Heart right ventricle (tissue), 16 donors: ENCODE results near the gene HEPACAM2. TPM values are rescaled to one million over a fixed set of nuclear protein-coding genes. Genes with fewer than 3 reads are reported as not detected.
A peak's percentile ranks its signal among the peaks of the same experiment; 100 is the strongest.

Experiments
- ATAC-seq, 8 donors: fragments of 200-7000 bp; cut with Tn5 transposase; one replicate each; pipeline ENCODE4 v1.9.1; 2020; ENCODE audit warnings: mild to moderate bottlenecking in 8 of 8, moderate library complexity in 8 of 8, moderate number of reproducible peaks in 1 of 8
- DNase-seq, 2 donors: peaks; one replicate each; pipeline ENCODE4 v3.0.0-alpha.2; 2020
- H3K27ac ChIP-seq, 10 donors: fragments of 200-600 bp; sonication (generic) in 2 of 10; one replicate each; pipeline versions ENCODE4 v1.5.0 to v1.8.0; 2020 to 2022; ENCODE audit warnings: mild to moderate bottlenecking in 3 of 10
- H3K27me3 ChIP-seq, 7 donors: fragments of 200-600 bp; one replicate each; pipeline ENCODE4 v1.8.0; 2021 to 2022; ENCODE audit warnings: mild to moderate bottlenecking in 2 of 7
- H3K36me3 ChIP-seq, 9 donors: fragments of 200-600 bp; sonication (generic) in 1 of 9; one replicate each; pipeline versions ENCODE4 v1.5.0 to v1.8.0; 2020 to 2022; ENCODE audit warnings: mild to moderate bottlenecking in 2 of 9
- H3K4me1 ChIP-seq, 9 donors: fragments of 200-600 bp; sonication (generic) in 1 of 9; one replicate each; pipeline versions ENCODE4 v1.5.0 to v1.8.0; 2020 to 2022; ENCODE audit warnings: mild to moderate bottlenecking in 4 of 9
- H3K4me3 ChIP-seq, 10 donors: fragments of 200-600 bp; sonication (generic) in 2 of 10; one replicate each; pipeline versions ENCODE4 v1.5.0 to v1.8.0; 2020 to 2022; ENCODE audit warnings: mild to moderate bottlenecking in 7 of 10, moderate library complexity in 2 of 10
- H3K9me3 ChIP-seq, 11 donors: fragments of 200-600 bp in 10 of 11; sonication (generic) in 2 of 11; one replicate each; pipeline versions ENCODE4 v1.5.0 to v1.8.0; 2013 to 2022; ENCODE audit warnings: mild to moderate bottlenecking in 2 of 11, control low read depth in 1 of 11, moderate library complexity in 1 of 11
- CTCF ChIP-seq, 9 donors: fragments of 200-600 bp; sonication (generic) in 2 of 9; IDR thresholded peaks; one replicate each; pipeline versions ENCODE4 v1.5.0 to v1.8.0; 2021 to 2022; ENCODE audit warnings: antibody characterized with exemption in 9 of 9, mild to moderate bottlenecking in 5 of 9, moderate library complexity in 1 of 9
- WGBS, 2 donors: extraction: QIAGEN DNeasy Blood & Tissue Kit; methylation state at CpG; one replicate each; pipeline ENCODE4 v1.1.7; 2013; ENCODE audit warnings: inconsistent platforms in 1 of 2; 5-methylcytosine and 5-hydroxymethylcytosine counted together
- intact Hi-C, 10 donors: fragments of 100-400 bp; cut with DNase I; formaldehyde crosslinking; loops; one replicate each; pipeline versions ENCODE4 v1.11.1 to v1.14.2; 2022
- polyA plus RNA-seq, 2 donors: library from polyadenylated mRNA; stranded (reverse); fragments of 200-250 nt; gene quantifications; one replicate each; pipeline ENCODE4 v1.2.3, GENCODE V29; 2013
- total RNA-seq, 10 donors: library from RNA; stranded (reverse); fragmentation: NEBNext Ultra II Directional in 3 of 10; extraction: Animal tissue kit (Norgen Biotek cat#: 25700) in 3 of 10; gene quantifications; one replicate each; pipeline versions ENCODE4 v1.2.1 to v1.2.4, GENCODE V29; 2021 to 2023
- donor health status: Arrhythmogenic right ventricular cardiomyopathy.
- donor health status: ischemic (EF 13 %, LVEDD 7.1; RV severe dilation, severe dysfunction).
- donor health status: healthy with polysubstance abuse.
- donor health status: DM: no; HTN: yes; CAD: no.
- donor health status: DM: no; HTN: no; CAD: no.
- donor health status: ischemic (EF 25% LVEDD 6.9; RV normal size, moderate dysfunction).
- donor health status: ischemic (EF 25% LVEDD 5.7; RV mildly dilated, moderate dysfunction).
- donor health status: healthy.
- donor health status: DM: yes; HTN: yes; CAD: no.
- donor health status: Ischemic cardiomyopathy.
- donor health status: ischemic (EF 35%, LVEDD 5.7; RV mildly dilated, moderate dysfunction).
- donor health status: nonischemic (EF 11% LVEDD 7.7; RV severe dilation, severe dysfunction).
- donor health status: DM: yes; HTN: yes; CAD: no.
- donor health status: PGD.
- donor health status: ischemic (EF 29% LVEDD 5.4; RV normal size, mild dysfunction).
- donor health status: nonischemic (EF 23%, LVEDD 6.1; RV moderate dilation, normal function).

The HEPACAM2 gene
- total and polyA plus RNA-seq, 12 donors: 0.19 to 0.24 TPM; not detected in 10

DNA sequence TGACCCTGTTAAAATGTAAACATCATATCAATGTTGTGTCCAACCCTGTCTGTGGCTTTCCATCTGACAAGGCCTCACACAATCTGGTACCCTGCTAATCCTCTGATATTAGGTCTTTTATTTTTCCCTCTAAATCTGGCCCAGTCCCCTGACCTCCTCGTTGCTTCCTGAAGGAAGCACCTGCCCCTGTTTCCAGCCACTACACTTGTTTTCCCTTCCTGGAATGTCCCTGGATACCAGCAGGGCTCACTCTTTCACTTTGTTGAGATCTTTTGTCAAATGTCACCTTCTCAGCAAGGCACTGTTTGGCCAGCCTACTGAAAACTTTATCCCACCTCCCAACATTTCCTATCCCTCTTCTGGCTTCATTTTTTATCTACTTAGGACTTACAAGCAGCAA lies 80.2 kb downstream of the HEPACAM2 start:
- TF ChIP-seq CTCF (IDR thresholded peaks at IDR 0.05): no peak
- peak overlapping the region in 5 of 10 donors; percentile 64 to 90 (median 83) for H3K27ac ChIP-seq
- peaks cover 0 to 44% (median 18%) of the 10 kb centered on the region in 9 donors for H3K4me1 ChIP-seq
- DNase-seq: no peak
- intact Hi-C loops: no loop called here
- H3K27me3 ChIP-seq: no peaks in the 10 kb centered on the region
- H3K36me3 ChIP-seq: peaks cover 0 to 51% (median 39%) of the 10 kb centered on the region in 9 donors
- H3K9me3 ChIP-seq: peaks cover 0 to 10% (median 0%) of the 10 kb centered on the region in 11 donors
- peak in 1 of 8 donors; percentile 52 for ATAC-seq
- WGBS, 2 donors: 24 to 39% methylated on average over 1 of the region's 1 CpG
- H3K4me3 ChIP-seq: peak overlapping the region in 7 of 10 donors; percentile 45 to 64 (median 59)

DNA sequence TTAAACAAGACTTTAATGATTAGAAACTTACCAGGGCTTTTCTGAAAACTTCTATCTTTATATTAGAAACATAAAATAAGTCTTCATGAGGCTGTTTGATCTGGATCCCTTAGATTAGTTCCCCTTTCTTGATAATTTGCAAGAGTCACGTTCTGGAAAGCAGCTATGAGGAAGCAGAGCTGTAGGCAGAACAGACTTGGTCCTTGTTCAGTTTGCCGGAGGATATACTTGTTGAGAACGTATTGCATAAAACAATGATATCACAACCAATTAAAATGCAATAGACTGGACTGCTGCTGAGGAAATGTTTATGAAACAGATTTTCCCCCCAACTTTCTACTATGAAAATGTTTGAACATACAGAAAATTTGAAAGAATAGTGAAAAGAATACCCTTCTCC lies 80.9 kb downstream of the HEPACAM2 start:
- peak overlapping the region in 1 of 10 donors; percentile 90 for H3K27ac ChIP-seq
- intact Hi-C loops: no loop called here
- ATAC-seq (no peak), DNase-seq (no peak)
- no peak for TF ChIP-seq CTCF (IDR thresholded peaks at IDR 0.05)
- H3K4me1 ChIP-seq: peaks cover 0 to 39% (median 18%) of the 10 kb centered on the region in 9 donors
- peaks cover 0 to 14% (median 0%) of the 10 kb centered on the region in 11 donors for H3K9me3 ChIP-seq
- peak overlapping the region in 1 of 10 donors; percentile 59 for H3K4me3 ChIP-seq
- peaks cover 0 to 57% (median 45%) of the 10 kb centered on the region in 9 donors for H3K36me3 ChIP-seq
- H3K27me3 ChIP-seq: no peaks in the 10 kb centered on the region
- 71 to 72% methylated on average over 3 of the region's 3 CpGs for WGBS, 2 donors

GRCh38 chr7:93142127-93142526 lies 84.1 kb downstream of the HEPACAM2 start:
- intact Hi-C loops: no loop called here
- peaks cover 0 to 25% (median 14%) of the 10 kb centered on the region in 9 donors for H3K4me1 ChIP-seq
- peaks cover 0 to 90% (median 77%) of the 10 kb centered on the region in 9 donors for H3K36me3 ChIP-seq
- H3K27me3 ChIP-seq: no peaks in the 10 kb centered on the region
- TF ChIP-seq CTCF (IDR thresholded peaks at IDR 0.05): no peak
- no peak overlapping the region for H3K4me3 ChIP-seq
- ATAC-seq (no peak), DNase-seq (no peak)
- H3K27ac ChIP-seq: no peak overlapping the region
- WGBS, 2 donors: 94 to 100% methylated on average over 1 of the region's 1 CpG
- peaks cover 0 to 43% (median 23%) of the 10 kb centered on the region in 11 donors for H3K9me3 ChIP-seq

DNA sequence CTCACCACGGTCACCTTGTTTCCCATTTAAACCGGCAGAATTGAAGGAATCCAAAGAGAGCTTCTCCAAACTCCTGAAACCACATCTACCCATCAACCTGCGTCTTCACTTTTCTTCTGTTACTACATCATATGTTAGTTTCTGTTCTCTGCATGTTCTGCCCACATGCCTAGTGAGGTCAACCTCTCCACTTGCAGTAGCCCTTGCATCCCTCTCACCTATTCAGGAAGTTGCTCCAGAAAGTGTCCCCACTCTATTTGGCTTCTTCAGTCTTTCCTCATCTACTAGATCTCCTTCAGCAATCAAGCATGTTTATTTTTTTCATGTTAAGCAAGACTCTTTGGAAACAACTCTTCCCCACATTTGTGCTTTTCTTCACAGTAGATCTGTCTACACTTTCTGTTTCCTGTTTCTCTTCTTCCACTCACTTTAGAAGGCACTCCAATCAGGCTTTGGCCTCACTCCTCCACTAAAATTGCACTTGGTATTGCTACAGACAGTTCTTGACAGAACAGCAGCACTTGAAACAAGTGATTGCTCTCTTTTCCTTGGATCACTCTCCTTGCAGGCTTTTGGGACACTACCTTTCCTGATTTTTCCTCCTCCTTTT lies 85.6 kb downstream of the HEPACAM2 start:
- 93% methylated on average over 3 of the region's 3 CpGs for WGBS, 2 donors

More for the DNA sequence above, 85.6 kb downstream of the HEPACAM2 start:
- Histone ChIP-seq H3K9me3 (peaks cover 0 to 57% (median 36%) of the 10 kb centered on the region in 11 donors), H3K27ac (no peak overlapping the region), H3K27me3 (no peaks in the 10 kb centered on the region), H3K4me3 (no peak overlapping the region), H3K36me3 (peaks cover 0 to 100% (median 91%) of the 10 kb centered on the region in 9 donors), H3K4me1 (peaks cover 0 to 11% (median 1%) of the 10 kb centered on the region in 9 donors)
- intact Hi-C loops: no loop called here
- ATAC-seq (no peak), DNase-seq (no peak)
- TF ChIP-seq CTCF (IDR thresholded peaks at IDR 0.05): no peak
